HG02884 (cell line): ENCODE results near the gene CNEP1R1.
"Not testable (repeated sequence)": the region's sequence is repeated elsewhere in the genome, so short reads cannot be mapped to it uniquely, and the experiment has no call there.

Experiments
- ATAC-seq: cut with Tn5 transposase; IDR thresholded peaks from one replicate; pipeline ENCODE4 v1.9.1; 2021; ENCODE audit warnings: mild to moderate bottlenecking, moderate library complexity; ENCODE audit not compliant: unreplicated experiment

The CNEP1R1 gene, protein sequence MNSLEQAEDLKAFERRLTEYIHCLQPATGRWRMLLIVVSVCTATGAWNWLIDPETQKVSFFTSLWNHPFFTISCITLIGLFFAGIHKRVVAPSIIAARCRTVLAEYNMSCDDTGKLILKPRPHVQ

DNA sequence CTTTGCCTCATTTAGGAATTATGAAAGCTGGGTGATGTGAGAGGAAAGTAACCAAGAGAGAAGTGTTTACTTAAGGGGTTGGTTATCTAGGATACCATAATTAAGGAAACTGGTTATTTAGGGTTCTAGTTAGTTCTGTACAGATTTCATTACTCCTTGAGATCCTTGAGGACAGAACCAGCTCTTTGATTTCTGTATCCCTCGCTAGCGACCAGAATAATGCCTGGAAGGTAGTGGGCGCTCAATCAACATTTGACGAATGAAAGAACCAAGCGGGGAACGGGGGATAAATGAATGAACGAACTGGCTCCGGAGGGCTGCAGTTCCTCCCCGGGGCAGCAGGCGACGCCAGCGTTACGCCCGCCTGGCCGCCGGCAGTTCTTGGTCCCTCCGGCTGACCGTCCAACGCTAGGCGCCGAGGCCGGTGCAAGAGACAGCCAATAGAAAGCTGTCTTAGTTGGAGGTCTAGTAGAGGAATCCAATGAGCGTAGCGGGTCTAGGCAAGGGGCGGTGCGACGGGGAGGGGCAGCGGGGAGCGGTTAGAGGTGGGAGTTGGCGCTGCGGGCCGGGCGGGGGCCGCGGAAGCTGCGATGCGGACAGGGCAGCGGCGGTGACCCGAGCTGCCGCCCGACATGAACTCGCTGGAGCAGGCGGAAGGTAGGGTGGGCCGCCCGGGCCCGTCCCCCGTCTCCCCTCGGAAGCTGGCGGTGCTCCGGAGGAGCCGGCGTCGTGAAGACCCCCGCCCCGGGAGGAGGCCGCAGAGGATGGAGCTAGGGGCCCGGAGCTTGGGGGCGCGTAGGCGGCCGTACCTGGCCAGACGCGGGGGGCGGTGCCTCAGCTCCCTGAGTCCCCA, at the start of gene CNEP1R1:
CNEP1R1 (plus strand) TSS at position 542 of the 853 bp plus-strand sequence; CDS start at position 633, 91 bp downstream.
- peak; percentile 99 for ATAC-seq

DNA sequence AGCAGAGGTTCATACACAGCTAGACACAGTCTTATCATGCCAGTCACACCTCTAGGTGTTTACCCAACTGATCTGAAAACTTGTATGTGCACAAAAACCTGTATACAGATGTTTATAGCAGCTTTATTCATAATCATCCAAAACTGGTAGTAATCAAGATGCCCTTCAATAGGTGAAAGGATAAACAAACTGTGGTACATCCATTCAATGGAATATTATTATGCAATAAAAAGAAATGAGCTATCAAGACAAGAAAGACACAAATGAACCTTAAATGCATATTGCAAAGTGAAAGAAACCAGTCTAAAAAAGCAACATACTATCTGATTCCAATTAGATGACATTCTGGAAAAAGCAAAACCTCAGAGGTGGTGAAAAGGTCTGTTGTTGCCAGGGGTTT, 47.6 kb upstream of the CNEP1R1 start:
- ATAC-seq: no peak

DNA sequence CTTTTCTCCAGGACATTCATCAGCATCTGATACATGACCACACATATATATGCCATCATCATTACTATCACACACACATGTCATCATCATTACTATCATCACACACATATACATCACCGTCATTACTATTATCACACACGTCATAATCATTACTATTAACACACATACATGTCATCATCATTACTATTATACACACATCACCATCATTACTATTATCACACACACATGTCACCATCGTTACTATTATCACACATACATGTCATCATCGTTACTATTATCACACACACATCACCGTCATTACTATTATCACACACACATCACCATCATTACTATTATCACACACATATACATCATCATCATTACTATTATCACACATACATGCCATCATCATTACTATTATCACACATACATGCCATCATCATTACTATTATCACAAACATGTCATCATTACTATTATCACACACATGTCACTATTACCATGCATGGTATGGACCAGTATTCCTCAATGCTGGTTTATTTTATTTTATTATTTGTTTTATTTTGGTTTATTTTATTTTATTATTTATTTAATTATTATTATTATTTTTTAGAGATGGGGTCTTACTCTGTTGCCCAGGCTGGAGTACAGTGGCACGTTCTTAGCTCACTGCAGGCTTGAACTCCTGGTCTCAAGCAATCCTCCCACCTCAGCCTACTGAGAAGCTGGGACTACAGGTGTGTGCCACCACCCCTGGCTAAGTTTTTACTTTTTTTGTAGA, 46.3 kb upstream of the CNEP1R1 start:
- no peak for ATAC-seq

DNA sequence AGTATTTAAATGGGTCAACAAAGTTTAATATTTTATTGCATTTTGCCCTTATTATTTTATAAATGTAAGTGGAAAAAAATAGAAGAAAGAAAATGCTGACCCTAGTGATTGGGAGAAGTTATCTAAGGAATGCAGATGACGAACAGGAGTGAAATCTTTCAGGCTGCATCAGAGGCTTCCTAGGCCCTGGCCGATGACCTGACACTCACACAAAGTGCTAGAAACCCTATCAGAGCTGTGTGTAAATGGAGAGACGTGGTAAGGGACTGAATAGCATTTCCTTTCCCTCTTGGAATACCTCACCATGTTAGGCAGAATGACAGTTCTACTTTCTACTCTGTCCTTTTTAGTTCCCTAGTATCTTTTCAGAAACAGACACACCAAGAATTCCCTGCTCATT, 44.9 kb upstream of the CNEP1R1 start:
- ATAC-seq: no peak

DNA sequence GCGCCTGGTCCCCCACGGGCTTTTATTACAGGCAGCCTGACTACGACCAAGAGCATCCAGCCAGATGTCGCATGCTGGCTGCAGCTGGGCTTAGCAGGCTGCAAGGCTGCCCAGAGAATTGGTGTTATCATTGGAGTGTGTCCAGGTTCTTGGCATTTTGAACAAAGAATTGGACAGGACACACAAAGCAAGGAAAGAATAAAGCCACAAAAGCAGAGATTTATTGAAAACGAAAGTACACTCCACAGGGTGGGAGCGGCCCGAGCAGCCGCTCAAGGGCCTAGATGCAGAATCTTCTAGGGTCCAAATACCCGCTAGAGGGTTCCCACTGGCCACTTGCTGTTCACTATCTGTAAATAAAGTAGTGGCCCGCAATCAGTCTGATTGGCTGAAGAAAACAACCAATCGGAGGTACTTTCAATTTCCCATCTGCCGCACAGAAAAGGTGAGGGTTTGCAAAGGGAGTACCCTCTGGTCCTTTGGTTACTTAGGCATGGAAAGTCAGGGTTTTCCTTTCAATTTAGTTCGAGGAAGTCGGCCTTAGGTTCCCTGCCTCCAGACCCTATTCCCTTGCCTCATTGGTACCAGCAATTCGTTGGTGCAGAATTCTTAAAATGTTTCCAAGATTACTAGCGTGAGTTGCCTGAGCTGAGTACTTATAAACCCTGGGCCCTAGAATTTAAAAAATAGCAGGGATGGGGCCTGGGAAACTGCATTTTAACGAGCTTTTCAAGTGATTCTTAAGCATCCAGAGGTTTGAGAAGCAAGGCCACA, 38.5 kb upstream of the CNEP1R1 start:
- no peak for ATAC-seq

DNA sequence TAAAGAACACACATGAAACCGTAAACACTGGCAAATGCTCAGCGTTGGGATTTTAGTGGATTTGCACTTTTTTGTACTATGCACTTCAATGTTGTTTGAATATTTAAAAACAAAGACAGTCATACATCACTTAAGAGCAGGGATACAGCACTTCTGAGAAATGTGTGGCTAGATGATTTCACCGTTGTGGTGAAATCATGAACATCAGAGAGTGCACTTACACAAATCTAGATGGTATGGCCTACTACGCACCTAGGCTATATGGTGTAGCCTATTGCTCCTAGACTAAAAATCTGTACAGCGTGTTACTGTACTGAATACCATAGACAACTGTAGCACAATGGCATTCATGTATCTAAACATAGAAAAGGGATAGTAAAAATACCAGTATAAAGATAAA, 37.6 kb upstream of the CNEP1R1 start:
- ATAC-seq: no peak

DNA sequence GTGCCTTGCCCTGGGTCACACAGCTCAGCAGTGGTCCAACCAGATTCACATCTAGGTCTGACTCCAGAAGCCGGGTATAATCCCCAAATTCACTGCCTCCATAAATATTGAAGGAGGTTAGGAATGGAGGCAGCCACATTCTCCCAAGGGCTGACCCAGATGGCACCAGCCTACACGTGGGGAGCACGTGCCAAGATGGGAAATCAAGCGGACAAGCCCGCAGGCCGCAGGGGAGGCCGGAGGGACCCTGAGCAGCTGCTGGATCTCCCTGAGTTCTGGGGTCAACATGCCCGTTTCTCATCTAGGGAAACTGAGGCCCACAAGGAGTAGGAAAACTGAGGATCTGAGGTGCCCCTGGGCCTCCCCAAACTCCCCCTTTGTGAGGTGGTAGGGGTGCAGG, 32.2 kb upstream of the CNEP1R1 start:
- no peak for ATAC-seq

DNA sequence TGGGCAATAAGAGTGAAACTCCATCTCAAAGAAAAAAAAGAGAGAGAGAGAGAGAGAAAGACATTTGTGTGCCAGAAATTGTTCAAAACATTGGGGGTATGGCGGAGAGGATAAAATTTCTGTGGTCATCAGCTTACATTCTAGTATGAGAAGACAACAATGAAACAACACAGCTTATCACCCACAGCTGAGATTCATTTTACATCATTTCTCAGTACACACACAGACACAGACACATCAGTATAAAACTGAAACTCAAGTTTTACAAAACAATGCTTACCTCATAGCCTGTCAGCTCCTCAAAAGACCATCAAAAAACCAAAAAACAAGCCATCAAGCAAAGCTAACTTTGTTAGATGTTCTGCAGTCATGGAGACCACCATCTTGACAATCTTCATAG, 31.4 kb upstream of the CNEP1R1 start:
- ATAC-seq: no peak

DNA sequence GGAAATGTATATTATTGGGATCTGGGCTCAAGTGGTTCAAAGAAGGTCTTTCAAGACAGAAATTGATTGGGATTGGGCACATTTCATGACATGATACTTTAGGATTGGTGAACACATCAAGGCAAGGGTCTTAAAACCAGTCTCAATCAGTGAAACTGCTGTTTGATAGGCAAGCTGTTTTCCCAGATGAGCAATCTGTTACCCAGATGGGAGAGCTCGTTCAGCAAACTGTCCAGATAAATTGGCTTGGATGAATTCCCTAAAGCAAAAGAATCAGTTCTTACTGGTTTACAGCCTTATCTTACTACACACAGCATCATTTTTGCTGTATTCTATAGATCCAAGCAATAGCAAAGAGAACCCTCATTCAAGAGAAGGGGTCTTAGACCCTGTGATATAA, 31.0 kb upstream of the CNEP1R1 start:
- no peak for ATAC-seq

DNA sequence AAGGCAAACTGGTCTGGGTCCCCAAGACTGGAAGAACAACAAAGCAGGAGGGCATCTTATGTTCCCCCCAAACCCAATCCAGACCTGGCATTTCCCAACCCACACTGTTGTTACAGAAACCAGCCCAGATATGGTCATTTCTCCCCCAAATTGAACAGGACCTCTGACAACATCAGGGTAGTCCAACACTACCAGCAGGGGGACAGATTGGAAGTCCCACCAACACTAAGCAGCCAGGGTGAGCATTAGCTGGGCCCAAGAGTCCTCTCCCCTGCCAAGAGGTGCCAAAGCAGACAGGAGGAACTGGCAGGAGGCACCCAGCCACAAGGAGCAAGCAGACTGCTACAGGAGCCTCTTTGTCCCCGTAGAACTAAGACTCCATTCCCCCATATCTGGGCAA, 29.3 kb upstream of the CNEP1R1 start:
- ATAC-seq: no peak

DNA sequence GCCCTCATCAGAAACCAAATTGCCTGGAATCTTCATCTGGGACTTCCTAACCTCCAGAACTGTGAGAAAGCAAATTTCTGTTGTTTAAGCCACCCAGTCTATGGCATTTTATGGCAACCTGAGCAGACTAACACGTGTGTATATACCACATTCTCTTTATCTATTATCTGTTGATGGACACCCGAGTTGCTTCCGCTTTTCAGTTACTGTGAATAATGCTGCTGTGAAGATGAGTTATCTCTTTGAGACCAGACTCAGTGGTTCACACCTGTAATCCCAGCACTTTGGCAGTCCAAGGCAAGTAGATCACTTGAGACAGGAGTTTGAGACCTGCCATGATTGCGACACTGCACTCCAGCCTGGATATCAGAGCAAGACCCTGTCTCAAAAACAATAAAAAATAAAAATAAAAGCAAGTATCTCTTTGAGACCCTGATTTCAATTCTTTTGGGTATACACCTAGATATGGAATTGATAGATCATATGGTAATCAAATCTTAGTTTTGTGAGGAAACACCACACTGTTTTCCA, 27.2 kb upstream of the CNEP1R1 start:
- no peak for ATAC-seq

DNA sequence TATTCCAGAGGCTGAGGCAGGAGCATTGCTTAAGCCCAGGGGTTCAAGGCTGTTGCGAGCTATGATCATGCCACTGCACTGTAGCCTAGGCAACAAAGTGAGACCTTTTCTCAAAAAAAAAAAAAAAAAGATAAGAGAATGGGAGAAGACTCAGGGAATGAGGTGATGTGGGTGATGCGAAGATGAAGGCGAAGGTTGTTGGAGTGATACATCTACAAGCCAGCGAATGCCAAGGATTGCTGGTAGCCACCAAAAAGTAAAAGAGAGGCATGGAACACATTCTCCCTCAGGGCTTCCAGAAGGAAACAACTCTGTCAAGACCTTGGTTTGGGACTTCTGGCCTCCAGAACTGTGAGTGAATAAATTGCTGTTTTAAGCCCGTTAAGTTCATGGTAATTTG, 26.0 kb upstream of the CNEP1R1 start:
- no peak for ATAC-seq

DNA sequence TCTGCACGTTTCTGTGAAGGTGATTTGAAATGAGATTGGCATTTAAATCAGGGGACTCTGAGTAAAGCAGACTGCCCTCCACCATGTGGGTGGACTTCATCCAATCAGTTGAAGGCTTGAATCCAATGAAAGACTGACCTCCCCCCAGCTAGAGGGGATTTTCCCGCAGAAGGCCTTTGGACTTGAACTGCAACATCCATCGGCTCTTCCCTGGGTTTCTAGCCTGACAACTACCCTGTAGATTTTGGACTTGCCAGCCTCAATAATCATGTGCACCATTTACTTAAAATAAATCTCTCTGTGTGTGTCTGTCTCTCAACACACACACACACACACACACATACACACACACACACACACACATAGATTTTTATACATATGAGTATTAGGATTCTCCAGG, 23.9 kb upstream of the CNEP1R1 start:
- ATAC-seq: no peak

DNA sequence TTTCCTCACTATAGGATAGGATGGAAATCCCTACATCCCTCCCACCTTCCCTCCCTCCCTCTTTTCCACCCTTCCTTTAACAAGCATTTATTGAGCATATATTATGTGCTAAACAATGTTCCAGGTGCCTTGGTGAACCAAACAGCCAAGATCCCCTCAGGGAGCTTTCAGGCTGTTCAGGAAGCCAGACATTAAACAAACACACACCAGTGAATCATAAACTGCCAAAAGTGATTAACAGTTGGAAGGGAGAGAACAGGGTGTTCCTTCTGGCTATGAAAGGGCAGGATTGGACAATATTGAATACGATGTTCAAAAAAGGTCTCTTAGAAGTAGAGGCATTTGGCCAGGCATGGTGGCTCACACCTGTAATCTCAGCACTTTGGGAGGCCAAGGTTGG, 22.8 kb upstream of the CNEP1R1 start:
- ATAC-seq: no peak

DNA sequence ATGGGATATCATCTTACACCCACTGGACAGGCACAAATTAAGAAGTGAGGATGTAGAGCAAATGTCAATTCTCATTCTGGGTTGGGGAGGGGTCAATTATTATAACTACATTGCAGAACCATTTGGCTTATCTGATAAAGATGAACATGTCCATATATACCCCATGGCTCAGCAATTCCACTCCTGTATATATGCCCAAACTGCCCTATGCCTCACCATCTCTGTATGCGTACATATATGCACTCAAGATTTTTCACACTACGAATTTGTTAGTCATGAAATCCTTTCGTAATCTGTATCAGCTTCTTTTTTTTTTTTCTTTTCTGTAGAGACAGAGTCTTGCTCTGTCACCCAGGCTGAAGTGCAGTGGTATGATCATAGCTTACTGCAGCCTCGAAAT, 20.8 kb upstream of the CNEP1R1 start:
- ATAC-seq: no peak

DNA sequence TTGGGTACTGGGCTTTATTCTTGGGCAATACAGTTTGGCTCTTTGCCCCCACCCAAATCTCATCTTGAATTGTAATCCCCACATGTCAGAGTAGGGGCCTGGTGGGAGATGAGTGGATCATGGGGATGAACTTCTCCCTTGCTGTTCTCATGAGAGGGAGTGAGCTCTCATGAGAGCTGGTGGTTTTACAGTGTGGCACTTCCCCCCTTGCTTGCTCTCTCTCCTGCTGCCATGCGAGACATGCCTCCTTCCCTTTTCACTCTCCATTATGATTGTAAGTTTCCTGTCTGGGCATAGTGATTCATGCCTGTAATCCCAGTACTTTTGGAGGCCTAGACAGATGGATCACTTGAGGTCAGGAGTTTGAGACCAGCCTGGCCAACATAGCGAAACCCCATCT, 18.1 kb upstream of the CNEP1R1 start:
- ATAC-seq: no peak

DNA sequence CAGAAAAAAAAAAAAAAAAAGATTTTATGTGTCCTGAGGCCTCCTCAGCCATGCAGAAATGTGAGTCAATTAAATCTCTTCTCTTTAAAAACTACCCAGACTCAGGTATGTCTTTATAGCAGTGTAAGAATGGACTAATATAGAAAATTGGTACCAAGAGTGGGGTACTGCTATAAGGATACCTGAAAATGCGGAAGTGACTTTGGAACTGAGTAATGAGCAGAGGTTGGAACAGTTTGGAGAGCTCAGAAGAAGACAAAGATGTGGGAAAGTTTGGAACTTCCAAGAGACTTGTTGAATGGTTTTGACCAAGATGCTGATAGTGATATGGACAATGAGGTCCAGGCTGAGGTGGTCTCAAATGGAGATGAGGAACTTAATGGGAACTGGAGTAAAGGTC, 17.3 kb upstream of the CNEP1R1 start:
- ATAC-seq: no peak

DNA sequence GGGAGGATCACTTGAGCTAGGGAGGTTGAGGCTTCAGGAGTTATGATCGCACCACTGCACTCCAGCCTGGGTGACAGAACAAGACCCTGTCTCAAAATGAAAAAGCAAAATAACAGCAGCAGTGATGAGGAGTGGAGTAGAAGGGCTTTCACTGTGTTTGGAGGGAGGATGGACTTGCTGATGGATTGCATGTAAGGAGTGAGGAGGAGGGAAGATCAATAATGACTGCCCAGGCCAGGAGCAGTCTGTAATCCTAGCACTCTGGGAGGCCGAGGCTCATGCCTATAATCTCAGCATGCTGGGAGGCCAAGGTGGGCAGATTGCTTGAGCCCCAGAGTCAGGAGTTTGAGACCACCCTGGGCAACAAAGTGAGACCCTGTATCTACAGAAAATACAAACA, 14.8 kb upstream of the CNEP1R1 start:
- ATAC-seq: no peak

DNA sequence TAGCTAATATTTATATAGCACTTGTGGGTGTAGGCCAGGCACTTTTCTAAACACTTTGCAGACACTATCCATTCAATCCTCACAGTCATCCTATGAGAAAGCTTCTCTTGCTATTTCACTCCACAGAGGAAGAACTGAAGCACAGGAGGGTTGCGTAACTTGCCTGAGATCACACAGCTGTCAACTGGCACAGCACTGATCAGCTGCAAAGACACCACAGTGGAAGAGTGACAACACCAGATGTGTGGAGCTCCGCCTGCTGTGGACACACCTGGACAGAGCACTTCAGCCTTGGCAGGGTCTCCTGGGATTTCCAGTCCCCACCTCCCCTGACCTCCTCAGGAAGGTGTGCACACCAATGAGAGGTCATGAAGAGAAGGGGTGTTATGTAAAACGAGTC, 13.3 kb upstream of the CNEP1R1 start:
- no peak for ATAC-seq

DNA sequence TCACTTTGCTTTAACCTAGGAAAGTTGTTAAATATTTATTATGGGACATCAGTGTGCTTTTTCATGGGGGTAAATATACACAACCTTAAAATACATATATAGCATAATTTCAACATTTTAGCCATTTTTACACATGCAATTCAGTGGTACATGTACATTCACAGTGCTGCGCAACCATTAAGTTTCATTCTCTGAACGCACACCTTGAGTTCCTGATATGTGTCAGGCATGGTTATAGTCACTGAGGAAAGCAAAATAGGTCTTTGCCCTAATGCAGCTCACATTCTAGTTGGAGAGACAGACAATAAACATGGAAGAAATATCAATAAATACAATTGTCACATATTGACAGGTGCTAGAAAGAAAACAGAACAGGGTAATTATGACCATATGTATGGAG, 12.8 kb upstream of the CNEP1R1 start:
- no peak for ATAC-seq

DNA sequence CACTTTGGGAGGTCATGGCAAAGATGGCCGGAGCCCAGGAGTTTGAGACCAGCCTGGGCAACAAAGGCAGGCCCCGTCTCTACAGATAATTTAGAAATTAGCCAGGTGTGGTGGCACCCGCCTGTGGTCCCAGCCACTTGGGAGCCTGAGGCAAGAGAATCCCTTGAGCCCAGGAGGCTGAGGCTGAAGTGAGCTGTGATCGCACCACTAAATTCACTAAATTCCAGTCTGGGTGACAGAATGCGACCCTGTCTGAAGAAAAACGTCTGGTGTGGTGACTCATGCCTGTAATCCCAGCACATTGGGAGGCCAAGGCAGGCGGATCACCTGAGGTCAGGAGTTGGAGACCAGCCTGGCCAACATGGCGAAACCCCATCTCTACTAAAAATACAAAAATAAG, 10.8 kb upstream of the CNEP1R1 start:
- not testable (repeated sequence) for ATAC-seq
